Activated CD8-positive, alpha-beta memory T cell treated with anti-CD3 and anti-CD28 coated beads for 24 hours (primary cell): ENCODE data around the gene FAM174A.

ENCODE experiments used
- DNase-seq: peaks from one replicate; pipeline ENCODE4 v3.0.0-alpha.2; 2020

The FAM174A gene

DNA sequence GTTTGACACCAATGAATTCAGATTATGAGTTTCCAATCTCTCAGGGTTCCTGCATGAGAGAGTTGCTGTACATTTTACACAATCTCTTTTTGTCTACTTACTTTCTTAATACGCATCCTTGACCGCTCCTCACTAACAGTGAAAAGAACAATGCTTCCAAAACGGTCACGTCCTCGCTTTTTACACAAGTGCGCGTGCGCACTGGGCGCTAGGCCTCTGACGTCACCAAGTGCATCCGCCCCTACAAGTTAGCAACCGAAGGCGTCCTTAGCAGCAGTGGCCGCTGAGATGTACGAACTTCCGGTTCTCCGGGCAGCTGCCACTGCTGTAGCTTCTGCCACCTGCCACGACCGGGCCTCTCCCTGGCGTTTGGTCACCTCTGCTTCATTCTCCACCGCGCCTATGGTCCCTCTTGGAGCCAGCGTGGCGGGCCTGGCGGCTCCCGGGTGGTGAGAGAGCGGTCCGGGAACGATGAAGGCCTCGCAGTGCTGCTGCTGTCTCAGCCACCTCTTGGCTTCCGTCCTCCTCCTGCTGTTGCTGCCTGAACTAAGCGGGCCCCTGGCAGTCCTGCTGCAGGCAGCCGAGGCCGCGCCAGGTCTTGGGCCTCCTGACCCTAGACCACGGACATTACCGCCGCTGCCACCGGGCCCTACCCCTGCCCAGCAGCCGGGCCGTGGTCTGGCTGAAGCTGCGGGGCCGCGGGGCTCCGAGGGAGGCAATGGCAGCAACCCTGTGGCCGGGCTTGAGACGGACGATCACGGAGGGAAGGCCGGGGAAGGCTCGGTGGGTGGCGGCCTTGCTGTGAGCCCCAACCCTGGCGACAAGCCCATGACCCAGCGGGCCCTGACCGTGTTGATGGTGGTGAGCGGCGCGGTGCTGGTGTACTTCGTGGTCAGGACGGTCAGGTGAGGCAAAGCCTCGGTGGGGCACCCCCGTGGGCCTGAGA is at the start of gene FAM174A:
TSS of gene FAM174A (plus strand) at position 315 of the 946 bp plus-strand sequence. CDS start at position 472, 157 bp downstream.
- peak; percentile 97 for DNase-seq

DNA sequence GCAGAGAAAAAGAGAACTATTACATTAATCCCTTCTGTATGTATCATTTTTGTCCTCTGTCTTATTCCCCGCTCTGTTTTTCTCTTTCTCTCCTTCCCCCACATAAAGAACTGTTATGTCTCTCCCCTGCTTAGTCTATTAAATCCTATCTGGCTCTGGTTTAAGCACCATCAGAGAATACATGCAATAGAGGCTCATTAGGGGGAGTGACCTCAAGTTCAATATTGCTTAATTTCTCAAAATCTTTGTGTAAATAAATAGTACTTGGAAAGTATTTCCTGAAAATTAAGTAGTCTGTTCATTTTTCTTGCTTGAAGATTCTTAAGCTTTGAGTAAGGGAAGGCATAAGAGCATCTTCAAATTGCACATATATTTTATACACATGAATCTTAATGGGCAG is 41.2 kb upstream of the FAM174A start:
- DNase-seq: no peak

- no peak for DNase-seq
These were observed 38.9 kb upstream of the FAM174A start for GRCh38 chr5:100496296-100496695.

- no peak for DNase-seq
These were observed 32.5 kb upstream of the FAM174A start for GRCh38 chr5:100502684-100503083.

GRCh38 chr5:100505984-100506670 is 29.0 kb upstream of the FAM174A start:
- DNase-seq: no peak

DNA sequence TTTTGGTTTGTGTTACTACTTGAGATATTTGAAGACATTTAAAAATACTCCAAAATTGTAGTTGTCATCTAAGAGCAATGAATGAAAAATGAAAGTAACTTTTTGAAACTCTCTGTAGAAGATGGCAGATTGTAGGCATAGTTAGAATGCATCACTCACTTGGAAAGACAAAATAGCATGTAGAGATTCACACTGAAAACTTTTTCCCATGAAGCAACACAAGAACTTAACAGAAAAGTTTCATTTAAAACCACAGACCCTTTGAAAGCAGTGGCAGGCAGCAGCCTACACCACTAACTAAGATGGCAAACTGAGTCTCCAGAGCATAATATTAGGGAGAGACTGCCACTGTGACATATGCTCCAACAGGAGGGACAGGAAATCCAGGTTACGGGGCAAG is 18.9 kb upstream of the FAM174A start:
- no peak for DNase-seq

DNA sequence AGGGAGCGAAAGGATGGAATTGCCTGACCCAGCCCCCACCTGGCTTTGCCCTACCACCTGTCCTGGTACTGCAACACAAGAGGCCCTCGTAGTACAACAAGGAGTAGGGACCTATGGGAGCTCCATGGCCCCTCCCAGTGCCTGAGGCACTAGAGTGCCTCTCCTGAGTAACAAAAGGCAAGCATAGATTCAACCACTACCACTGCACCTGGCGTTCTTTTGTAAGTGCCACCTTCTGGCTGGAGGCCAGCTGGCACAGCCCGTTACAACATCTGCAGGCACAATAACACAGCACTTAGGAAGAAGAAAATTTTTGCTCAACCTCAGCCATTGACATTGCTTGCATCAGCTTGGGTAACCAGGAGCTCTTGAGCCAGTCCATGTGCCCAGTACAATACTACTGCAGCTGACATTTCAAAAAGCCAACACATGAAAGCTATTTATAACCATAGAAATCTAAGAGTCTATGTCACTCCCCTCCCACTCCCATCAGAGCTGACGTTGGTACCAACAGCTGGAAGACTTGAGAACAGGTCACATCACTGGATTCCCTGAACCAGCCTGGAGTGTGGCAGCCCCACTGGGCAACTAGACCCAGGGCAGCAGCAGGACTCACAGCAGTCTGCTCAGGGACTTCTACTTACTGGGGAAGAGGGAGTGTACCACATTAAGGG is 17.7 kb upstream of the FAM174A start:
- DNase-seq: no peak

DNA sequence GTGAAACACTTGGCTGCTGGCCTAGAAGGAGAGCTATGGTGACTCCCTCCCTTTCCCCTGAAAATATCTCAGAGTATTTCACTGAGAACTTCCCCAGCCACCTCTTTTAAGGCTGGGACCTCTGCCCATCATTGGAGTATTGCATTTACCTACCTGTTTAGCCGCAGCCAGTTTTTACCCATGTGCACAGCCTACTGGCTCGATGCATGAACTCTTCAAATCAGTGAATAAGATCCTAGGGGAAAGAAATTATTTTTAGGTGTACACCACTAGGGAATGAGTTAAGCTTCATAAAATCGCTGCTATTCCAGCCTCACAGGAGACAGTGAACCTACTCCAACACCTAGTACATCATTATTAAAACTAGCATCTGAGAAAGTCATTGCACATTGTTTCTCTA is 16.8 kb upstream of the FAM174A start:
- no peak for DNase-seq

DNA sequence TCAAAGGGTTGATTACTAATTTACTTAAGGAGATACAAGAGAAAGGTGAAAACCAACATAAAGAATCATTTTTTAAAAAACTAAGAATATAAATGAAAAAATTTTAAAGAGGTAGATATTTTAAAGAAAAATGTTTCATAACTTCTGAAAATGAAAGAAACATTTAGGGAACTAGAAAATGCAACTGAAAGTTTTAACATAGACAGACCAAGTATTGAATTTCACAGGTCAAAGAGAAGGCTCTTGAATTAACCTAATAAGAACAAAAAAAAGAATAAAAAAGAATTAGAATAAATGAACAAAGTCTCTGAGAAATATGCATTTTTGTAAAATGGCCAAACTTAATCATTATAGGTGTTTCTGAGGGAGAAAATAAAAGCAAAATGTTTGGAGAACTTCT is 16.1 kb upstream of the FAM174A start:
- DNase-seq: no peak

GRCh38 chr5:100520348-100520747 is 14.8 kb upstream of the FAM174A start:
- DNase-seq: no peak

DNA sequence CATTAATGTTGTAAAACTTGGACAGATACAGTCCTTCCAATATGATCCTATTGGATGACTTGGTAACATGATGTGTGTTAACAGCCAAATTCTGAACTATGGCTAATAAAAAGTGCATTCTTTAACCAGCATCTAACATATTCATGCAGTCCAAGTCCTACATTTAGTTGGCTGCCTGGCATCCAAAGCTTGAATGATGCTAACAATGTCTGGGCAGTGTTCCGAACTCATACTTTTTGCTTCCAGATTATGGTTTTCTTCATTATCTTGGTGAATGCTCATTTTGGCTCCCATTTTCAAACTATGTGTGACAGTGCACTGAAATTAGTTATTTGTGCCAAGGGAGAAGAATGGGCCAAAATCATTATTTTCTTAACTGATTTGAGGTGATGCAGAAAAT is 2.8 kb downstream of the FAM174A start:
- DNase-seq: no peak

GRCh38 chr5:100539519-100539918 is 4.3 kb downstream of the FAM174A start:
- DNase-seq: no peak

GRCh38 chr5:100542086-100542485 is 6.9 kb downstream of the FAM174A start:
- no peak for DNase-seq

DNA sequence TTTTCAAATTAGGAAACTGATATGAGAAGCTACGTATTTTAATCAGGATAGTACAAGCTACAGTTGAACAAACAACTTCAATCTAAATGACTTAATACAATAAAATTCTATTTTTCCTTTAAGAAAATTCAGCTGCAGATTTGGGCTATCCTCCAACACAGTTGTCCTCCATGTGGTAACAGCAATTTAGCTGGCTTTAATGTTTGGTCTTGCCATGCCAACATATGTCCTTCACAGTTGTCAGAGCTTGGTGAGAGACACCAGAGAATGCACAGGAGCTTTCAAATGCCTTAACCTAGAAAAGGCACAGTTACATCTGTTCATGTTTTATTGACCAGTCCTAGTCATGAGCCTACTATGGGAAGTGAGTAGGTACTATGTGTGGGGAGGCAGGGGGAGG is 10.8 kb downstream of the FAM174A start:
- no peak for DNase-seq

GRCh38 chr5:100550531-100551051 is 15.4 kb downstream of the FAM174A start:
- no peak for DNase-seq

DNA sequence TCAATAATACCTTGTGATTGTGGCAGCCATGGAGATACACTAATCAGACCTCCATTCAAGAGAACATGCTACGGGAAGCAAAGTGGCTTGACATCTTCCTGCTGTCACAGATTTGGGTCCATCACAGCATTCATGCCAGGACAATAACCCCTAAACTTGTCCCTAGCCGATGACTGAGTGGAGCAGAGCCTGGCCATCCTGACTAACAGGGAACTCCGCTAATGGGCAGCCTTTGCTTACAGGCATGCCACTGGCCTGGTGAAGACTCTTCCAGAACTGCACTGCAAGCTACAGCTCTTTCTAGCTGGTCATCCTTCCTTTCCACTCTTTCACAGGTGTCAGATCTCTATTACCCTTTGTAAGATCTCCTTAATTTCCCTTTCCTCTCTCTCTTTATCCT is 16.0 kb downstream of the FAM174A start:
- DNase-seq: no peak

DNA sequence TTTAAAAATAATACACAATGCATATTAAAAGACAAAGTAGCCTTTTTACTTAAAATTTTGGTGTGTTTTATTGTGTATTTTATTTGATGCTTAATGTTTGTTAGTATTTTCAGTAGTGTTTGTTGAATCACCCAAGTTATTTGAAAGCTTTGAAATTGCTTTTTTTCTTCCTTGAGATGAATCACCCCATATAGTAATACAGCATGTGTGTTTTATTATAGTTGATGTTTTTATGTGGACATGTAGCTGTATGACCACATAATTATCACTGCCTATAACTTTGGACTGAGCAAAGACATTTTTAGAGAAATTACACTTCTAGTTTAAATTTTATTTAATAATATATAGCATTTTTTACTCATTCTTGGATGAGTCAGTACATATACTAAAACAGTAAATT is 18.0 kb downstream of the FAM174A start:
- DNase-seq: no peak

DNA sequence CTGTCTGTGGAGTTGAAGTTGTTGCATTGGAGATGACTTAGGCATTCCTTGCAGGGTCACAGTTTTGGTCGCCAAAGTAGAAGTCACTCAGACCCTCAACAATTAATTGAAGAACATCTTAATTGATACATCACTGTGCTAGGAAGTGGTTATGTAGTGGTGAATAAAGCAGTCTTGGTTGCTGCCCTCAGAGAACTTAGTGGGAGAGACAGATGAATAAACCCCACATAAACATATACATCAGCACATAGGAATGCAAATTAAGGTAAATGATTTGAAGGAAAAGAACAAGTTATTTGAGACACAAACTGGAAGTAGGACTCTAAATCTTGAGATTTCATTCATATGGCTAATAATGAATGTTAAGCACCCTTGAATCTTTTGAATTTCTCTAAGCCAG is 25.7 kb downstream of the FAM174A start:
- DNase-seq: no peak

DNA sequence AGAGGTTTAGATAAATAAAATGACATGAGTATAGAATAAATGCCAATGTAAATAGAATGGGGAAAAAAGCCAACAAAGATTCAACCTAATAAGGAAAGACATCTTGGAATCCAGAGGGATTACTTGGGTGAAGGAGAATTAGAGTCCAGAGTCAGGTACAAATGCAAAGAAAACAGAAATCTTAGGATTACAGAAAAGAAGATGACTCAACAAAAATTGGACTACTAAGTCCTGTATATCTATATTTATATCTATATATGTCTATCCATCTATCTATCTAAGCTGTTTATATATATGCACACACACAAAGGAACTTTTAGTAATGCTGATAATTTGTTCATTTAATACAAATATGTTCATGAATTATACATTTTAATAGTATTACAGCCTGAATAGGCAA is 27.6 kb downstream of the FAM174A start:
- no peak for DNase-seq

DNA sequence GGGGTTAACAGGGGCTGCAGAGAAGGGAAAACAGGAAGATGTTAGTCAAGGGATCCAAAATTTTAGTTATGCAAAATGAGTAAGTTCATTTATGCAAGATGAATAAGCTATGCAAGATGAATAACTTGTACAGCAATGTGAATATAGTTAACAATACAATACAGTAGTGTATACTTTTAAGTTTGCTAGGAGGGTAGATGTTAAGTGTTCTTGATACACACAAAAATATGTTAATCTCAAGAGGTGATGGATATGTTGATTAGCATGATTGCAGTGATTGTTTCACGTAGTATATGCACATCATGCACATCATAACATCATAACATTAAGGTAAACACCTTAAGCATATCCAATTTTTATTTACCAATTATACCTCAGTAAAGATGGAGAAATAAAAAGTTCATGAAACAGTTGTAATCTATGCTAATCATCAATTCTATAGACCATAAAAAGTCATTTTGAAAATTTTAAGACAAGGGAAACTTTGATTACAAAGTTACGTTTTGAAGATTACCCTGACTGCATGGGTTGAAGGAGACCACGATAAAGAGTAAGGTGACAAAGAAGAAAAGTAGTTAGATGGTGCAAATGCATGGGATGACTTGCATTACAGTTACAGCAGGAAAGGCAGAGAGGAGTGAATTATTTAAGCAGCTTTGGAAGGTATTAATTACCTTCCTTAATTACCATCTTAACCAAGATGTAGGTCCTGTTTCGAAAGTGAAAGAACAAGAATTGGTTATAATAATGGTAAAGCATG is 31.4 kb downstream of the FAM174A start:
- DNase-seq: no peak

DNA sequence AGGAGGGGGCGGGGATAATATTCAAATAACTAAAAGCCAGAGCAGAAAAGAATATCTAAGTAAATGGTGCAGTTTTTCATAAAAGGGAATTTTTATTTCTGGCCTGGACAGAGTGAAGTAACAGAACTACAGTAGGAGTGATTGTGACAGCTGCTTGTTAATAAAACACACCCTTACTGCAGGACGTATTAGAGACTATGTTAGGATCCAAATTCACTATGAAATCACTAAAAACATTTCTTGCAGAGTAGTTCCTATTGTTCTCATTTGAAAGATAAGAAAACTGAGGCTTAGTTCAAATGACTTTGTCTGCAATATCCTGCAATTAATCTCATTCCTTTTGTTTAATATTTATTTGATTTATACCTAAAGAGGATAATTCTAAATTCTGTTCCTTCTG is 39.5 kb downstream of the FAM174A start:
- no peak for DNase-seq

GRCh38 chr5:100575815-100576214 is 40.6 kb downstream of the FAM174A start:
- no peak for DNase-seq
